ENCODE data around the gene LRP8. TPM values are rescaled to one million over a fixed set of nuclear protein-coding genes. Genes with fewer than 3 reads are reported as not detected.

Gene LRP8
- total and polyA plus RNA-seq, 4 donors = 2.6 to 20.0 (median 9.6) TPM

DNA sequence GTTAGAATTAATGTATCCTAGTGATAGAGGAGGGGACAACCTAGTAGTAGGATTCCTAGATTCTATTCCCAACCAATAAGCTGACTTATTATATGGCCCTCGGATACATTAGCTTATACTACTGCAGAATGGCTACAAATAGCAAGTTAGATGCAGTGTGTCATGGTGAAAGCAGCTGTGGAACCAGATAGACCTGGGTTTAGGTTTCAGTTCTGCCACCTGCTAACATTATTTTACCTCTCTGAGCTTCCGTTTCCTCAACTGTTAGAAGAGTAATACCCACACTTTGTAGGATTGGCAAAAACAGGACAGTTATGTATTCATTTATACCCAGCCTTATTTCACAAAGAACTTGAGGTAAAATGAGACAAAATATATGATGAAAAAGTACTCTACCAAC, 67.9 kb downstream of the LRP8 start:
- Histone ChIP-seq H3K27me3 (ENCODE audit: control insufficient read depth in 3 of 3, insufficient read depth in 3 of 3, low read length in 2 of 3) (no peaks in the 10 kb centered on the region), H3K9ac (ENCODE audit: insufficient read depth in 1 of 2, low read length in 2 of 2) (no peak overlapping the region), H3K4me3 (no peak overlapping the region), H3K36me3 (ENCODE audit: control insufficient read depth in 4 of 4, insufficient read depth in 4 of 4, low read length in 4 of 4) (peaks cover 0 to 13% (median 3%) of the 10 kb centered on the region in 4 donors), H3K27ac (ENCODE audit: low read depth in 1 of 2, low read length in 1 of 2) (no peak overlapping the region), H3K9me3 (ENCODE audit: control insufficient read depth in 4 of 4, insufficient read depth in 3 of 4, low read length in 3 of 4) (no peaks in the 10 kb centered on the region), H3K4me1 (ENCODE audit: control insufficient read depth in 5 of 5, insufficient read depth in 5 of 5, low read length in 5 of 5) (peaks cover 0 to 8% (median 0%) of the 10 kb centered on the region in 5 donors)
- DNase-seq (no peak), ATAC-seq (ENCODE audit: insufficient read depth, low FRiP score) (no peak)
- TF ChIP-seq, protein P1, sequence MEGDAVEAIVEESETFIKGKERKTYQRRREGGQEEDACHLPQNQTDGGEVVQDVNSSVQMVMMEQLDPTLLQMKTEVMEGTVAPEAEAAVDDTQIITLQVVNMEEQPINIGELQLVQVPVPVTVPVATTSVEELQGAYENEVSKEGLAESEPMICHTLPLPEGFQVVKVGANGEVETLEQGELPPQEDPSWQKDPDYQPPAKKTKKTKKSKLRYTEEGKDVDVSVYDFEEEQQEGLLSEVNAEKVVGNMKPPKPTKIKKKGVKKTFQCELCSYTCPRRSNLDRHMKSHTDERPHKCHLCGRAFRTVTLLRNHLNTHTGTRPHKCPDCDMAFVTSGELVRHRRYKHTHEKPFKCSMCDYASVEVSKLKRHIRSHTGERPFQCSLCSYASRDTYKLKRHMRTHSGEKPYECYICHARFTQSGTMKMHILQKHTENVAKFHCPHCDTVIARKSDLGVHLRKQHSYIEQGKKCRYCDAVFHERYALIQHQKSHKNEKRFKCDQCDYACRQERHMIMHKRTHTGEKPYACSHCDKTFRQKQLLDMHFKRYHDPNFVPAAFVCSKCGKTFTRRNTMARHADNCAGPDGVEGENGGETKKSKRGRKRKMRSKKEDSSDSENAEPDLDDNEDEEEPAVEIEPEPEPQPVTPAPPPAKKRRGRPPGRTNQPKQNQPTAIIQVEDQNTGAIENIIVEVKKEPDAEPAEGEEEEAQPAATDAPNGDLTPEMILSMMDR (IDR thresholded peaks at IDR 0.05; ENCODE audit: control extremely low read depth, extremely low read depth) = no peak
- WGBS, 2 donors = 97% methylated on average over 2 of the region's 2 CpGs

DNA sequence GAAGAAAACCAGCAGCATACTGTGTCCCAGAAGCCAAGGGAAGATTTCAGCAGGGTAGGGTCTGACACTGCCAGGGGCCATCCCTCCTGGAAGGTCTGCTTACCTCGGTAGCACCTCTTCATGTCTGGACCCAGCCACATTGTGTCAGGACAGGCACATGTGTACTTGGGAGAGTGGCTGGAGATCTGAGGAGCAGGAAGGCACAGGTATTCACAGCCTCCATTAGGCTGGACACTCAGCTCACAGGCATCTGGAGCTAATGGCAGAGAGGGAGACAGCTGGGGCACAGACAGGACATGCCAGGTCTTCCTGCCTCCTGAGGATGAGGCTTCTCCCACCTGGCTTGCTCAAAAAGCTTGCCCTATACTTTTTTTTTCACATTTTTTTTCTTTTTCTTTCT, 69.7 kb downstream of the LRP8 start:
- ATAC-seq (ENCODE audit: insufficient read depth, low FRiP score) = no peak

DNA sequence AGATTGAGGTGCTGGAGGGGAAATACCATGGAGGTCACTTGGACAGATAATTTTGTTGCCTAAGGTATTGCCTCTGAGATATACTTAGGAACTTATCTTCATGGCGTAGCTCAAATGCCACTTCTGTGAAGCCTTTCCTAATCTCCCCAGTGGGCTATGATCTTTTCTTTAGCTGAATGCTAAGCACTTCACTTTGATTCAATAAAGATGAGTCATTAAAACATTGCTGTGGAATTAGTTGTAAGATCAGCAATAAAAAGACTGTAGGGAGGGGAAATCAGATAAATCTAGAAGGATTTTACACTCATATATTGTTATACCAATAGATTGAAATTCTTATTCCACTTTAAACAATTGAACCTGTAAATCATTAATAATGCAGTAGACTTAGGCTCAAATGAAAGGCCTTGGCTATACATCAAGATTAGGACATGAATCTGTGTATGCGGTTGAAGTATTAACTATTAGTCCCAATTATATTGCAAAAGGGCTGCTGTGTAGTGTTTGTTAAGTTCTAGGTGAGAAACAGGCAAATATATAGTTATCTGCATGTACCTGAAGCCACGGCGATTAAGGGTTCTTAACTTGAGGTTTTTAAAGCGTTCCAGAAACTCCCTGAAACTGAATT, 70.3 kb downstream of the LRP8 start:
- H3K4me1 ChIP-seq (ENCODE audit: control insufficient read depth in 5 of 5, insufficient read depth in 5 of 5, low read length in 5 of 5) = peaks cover 0 to 8% (median 0%) of the 10 kb centered on the region in 5 donors
- H3K27me3 ChIP-seq (ENCODE audit: control insufficient read depth in 3 of 3, insufficient read depth in 3 of 3, low read length in 2 of 3) = no peaks in the 10 kb centered on the region
- no peak overlapping the region for H3K4me3 ChIP-seq
- TF ChIP-seq, protein P1 (IDR thresholded peaks at IDR 0.05; ENCODE audit: control extremely low read depth, extremely low read depth) = no peak
- H3K9ac ChIP-seq (ENCODE audit: insufficient read depth in 1 of 2, low read length in 2 of 2) = no peak overlapping the region
- 82 to 93% methylated on average over 5 of the region's 5 CpGs for WGBS, 2 donors
- DNase-seq = peak in 1 of 3 donors; percentile 20
- peaks cover 0 to 13% (median 3%) of the 10 kb centered on the region in 4 donors for H3K36me3 ChIP-seq (ENCODE audit: control insufficient read depth in 4 of 4, insufficient read depth in 4 of 4, low read length in 4 of 4)
- H3K27ac ChIP-seq (ENCODE audit: low read depth in 1 of 2, low read length in 1 of 2) = no peak overlapping the region
- H3K9me3 ChIP-seq (ENCODE audit: control insufficient read depth in 4 of 4, insufficient read depth in 3 of 4, low read length in 3 of 4) = no peaks in the 10 kb centered on the region
- ATAC-seq (ENCODE audit: insufficient read depth, low FRiP score) = no peak

More for the DNA sequence above, 69.7 kb downstream of the LRP8 start:
- peaks cover 0 to 8% (median 0%) of the 10 kb centered on the region in 5 donors for H3K4me1 ChIP-seq (ENCODE audit: control insufficient read depth in 5 of 5, insufficient read depth in 5 of 5, low read length in 5 of 5)
- H3K36me3 ChIP-seq (ENCODE audit: control insufficient read depth in 4 of 4, insufficient read depth in 4 of 4, low read length in 4 of 4) = peaks cover 0 to 13% (median 3%) of the 10 kb centered on the region in 4 donors
- no peaks in the 10 kb centered on the region for H3K27me3 ChIP-seq (ENCODE audit: control insufficient read depth in 3 of 3, insufficient read depth in 3 of 3, low read length in 2 of 3)
- H3K4me3 ChIP-seq = no peak overlapping the region
- TF ChIP-seq, protein P1 (IDR thresholded peaks at IDR 0.05; ENCODE audit: control extremely low read depth, extremely low read depth) = no peak
- 66 to 100% methylated on average over 1 of the region's 1 CpG for WGBS, 2 donors
- DNase-seq = no peak
- H3K27ac ChIP-seq (ENCODE audit: low read depth in 1 of 2, low read length in 1 of 2) = no peak overlapping the region
- H3K9ac ChIP-seq (ENCODE audit: insufficient read depth in 1 of 2, low read length in 2 of 2) = no peak overlapping the region
- H3K9me3 ChIP-seq (ENCODE audit: control insufficient read depth in 4 of 4, insufficient read depth in 3 of 4, low read length in 3 of 4) = no peaks in the 10 kb centered on the region
